ENCODE results near the gene GPR119.

GRCh38 chrX:130339408-130340222, 45.9 kb downstream of the GPR119 start, which contains the start of gene SLC25A14:
- TF ChIP-seq CTCF (IDR thresholded peaks at IDR 0.05; ENCODE audit: low read depth, low read length, missing input control) (no peak), JUND (IDR thresholded peaks at IDR 0.05) (no peak), MAX (IDR thresholded peaks at IDR 0.05) (no peak), ZBTB33 (IDR thresholded peaks at IDR 0.05) (no peak), GABPA (IDR thresholded peaks at IDR 0.05 in 1 of 2, conservative IDR thresholded peaks at IDR 0.05 in 1 of 2) (peak; percentile 60 to 89), TAF1 (conservative IDR thresholded peaks at IDR 0.05) (no peak)

Measured in liver (tissue), 3 donors.